Measurements from ENCODE around the gene S100A2.

S100A2 gene

GRCh38 chr1:153565529-153566374, at the start of gene S100A2:
Gene S100A2, minus strand, starts transcription at chr1:153565844. Its CDS starts 1,967 bp downstream, at chr1:153563877.
- in situ Hi-C loops (cut with MboI; ENCODE audit: low sequenced_read_pairs, unreplicated experiment), result no loop called here
- TF ChIP-seq CTCF (IDR thresholded peaks at IDR 0.05; ENCODE audit: borderline replicate concordance, control extremely low read depth, extremely low read depth, insufficient read depth, missing control alignments), result no peak
- peak; percentile 77 for DNase-seq (ENCODE audit: low spot score)

DNA sequence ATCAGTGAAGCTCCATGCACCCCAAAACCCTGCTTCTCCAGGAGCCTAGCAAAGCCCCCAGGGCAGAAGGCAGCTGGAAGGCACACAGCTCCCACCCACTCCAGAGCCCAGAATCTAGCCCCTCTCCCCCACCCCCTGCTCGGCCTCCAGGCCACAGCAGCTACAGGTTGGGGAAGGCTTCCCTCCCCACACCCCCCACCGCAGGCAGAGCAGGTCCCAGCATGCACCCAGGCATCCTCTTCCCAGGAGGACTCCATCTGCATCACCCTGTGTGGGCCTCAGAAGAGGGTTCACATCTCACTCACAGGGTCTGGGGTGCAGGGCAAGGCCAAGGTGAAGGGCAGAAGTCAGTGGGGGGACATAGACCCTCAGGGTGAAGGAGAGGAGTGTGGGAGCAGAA, 49.8 kb upstream of the S100A2 start:
- no peak for DNase-seq (ENCODE audit: low spot score)
- TF ChIP-seq CTCF (IDR thresholded peaks at IDR 0.05; ENCODE audit: borderline replicate concordance, control extremely low read depth, extremely low read depth, insufficient read depth, missing control alignments), result no peak
- in situ Hi-C loops (cut with MboI; ENCODE audit: low sequenced_read_pairs, unreplicated experiment), result no loop called here

DNA sequence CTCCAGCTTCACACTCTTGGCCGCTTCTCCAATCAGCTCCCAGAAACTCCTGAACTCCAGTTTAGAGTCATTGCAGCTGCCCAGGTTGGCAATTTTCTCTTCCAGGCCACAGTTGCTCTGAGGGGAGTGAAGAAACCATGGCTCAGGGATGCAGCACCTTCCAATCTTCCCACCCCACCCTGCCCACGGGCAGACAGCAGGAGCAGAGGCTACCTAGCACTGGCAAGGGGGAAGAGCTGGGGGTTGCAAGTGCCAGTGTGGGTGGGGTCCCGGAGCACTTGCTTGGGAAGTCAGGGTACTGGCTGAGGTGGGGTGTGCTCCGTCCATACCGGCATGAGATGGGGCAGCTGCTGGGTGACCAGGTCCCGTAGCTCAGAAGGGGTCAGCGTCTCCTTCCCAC, 49.3 kb upstream of the S100A2 start:
- in situ Hi-C loops (cut with MboI; ENCODE audit: low sequenced_read_pairs, unreplicated experiment), result no loop called here
- TF ChIP-seq CTCF (IDR thresholded peaks at IDR 0.05; ENCODE audit: borderline replicate concordance, control extremely low read depth, extremely low read depth, insufficient read depth, missing control alignments), result no peak
- no peak for DNase-seq (ENCODE audit: low spot score)

DNA sequence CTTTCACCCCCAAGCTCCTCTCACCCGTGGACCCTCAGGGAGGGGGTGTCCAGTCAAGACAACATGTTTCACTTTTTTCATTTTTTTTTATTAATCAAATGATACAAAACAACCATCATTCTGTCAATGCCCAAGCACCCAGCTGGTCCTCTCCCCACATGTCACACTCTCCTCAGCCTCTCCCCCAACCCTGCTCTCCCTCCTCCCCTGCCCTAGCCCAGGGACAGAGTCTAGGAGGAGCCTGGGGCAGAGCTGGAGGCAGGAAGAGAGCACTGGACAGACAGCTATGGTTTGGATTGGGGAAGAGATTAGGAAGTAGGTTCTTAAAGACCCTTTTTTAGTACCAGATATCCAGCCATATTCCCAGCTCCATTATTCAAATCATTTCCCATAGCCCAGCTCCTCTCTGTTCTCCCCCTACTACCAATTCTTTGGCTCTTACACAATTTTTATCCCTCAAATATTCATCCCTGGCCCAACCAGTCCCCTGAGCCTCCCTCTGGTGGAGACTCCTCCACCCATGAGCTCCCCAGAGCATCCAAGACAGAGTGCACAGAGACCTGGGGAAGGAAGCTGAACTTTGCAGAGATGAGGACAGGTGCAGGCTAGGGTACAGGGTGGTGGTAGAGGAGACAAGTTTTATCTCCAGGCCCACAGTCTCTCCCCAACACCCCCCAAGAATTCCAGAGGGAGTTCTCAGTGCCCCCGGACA, 48.7 kb upstream of the S100A2 start:
- in situ Hi-C loops (cut with MboI; ENCODE audit: low sequenced_read_pairs, unreplicated experiment), result no loop called here
- TF ChIP-seq CTCF (IDR thresholded peaks at IDR 0.05; ENCODE audit: borderline replicate concordance, control extremely low read depth, extremely low read depth, insufficient read depth, missing control alignments), result no peak
- no peak for DNase-seq (ENCODE audit: low spot score)

GRCh38 chr1:153613406-153613805, 47.8 kb upstream of the S100A2 start:
- no peak for TF ChIP-seq CTCF (IDR thresholded peaks at IDR 0.05; ENCODE audit: borderline replicate concordance, control extremely low read depth, extremely low read depth, insufficient read depth, missing control alignments)
- no peak for DNase-seq (ENCODE audit: low spot score)
- in situ Hi-C loops (cut with MboI; ENCODE audit: low sequenced_read_pairs, unreplicated experiment), result no loop called here

- peak; percentile 30 for DNase-seq (ENCODE audit: low spot score)
- in situ Hi-C loops (cut with MboI; ENCODE audit: low sequenced_read_pairs, unreplicated experiment), result no loop called here
- no peak for TF ChIP-seq CTCF (IDR thresholded peaks at IDR 0.05; ENCODE audit: borderline replicate concordance, control extremely low read depth, extremely low read depth, insufficient read depth, missing control alignments)
Measured at GRCh38 chr1:153612755-153613331, 47.2 kb upstream of the S100A2 start, which contains the start of gene S100A16. Gene S100A16, minus strand, starts transcription at chr1:153613137. Its CDS starts 4,986 bp downstream, at chr1:153608151.
